HepG2 (cell line): Measurements from ENCODE around the gene BCAS3. TPM values are rescaled to one million over a fixed set of nuclear protein-coding genes. Genes with fewer than 3 reads are reported as not detected.

ENCODE experiments used
- CCAR2 ChIP-seq: fragments of 200-400 bp; formaldehyde crosslinking; optimal IDR thresholded peaks from 2 replicates; pipeline ENCODE3; 2018; ENCODE audit warnings: low read depth, mild to moderate bottlenecking, low read length, moderate library complexity
- FOXK1 ChIP-seq: sonication (generic); formaldehyde crosslinking; IDR thresholded peaks from 2 replicates; pipeline ENCODE4 v1.4.0; 2020; ENCODE audit warnings: low read depth, missing genetic modification reagents, borderline replicate concordance
- FOXK2 ChIP-seq: fragments of 450-650 bp; IDR thresholded peaks from 2 replicates; pipeline ENCODE4 v1.6.1; 2016
- GATAD2A ChIP-seq: IDR thresholded peaks from 2 replicates; pipeline ENCODE4 v1.6.1; 2016
- KDM2A ChIP-seq: sonication (generic); formaldehyde crosslinking; IDR thresholded peaks from 2 replicates; pipeline ENCODE4 v1.4.0; 2020; ENCODE audit warnings: low read depth, missing genetic modification reagents, borderline replicate concordance
- MTA3 ChIP-seq: sonication (generic); formaldehyde crosslinking; IDR thresholded peaks from 2 replicates; pipeline ENCODE4 v1.4.0; 2020; ENCODE audit warnings: missing genetic modification reagents
- NR2F2 ChIP-seq: IDR thresholded peaks from 2 replicates; pipeline ENCODE4 v1.6.1; 2012; ENCODE audit warnings: low read depth, inconsistent platforms, borderline replicate concordance
- REL ChIP-seq: sonication (generic); formaldehyde crosslinking; conservative IDR thresholded peaks from 2 replicates; pipeline ENCODE4 v1.8.0; 2022; ENCODE audit warnings: mild to moderate bottlenecking, missing genetic modification reagents, moderate library complexity
- ZFP1 ChIP-seq: IDR thresholded peaks from 2 replicates; pipeline ENCODE4 v1.6.1; 2016
- ZNF207 ChIP-seq: fragments of 450-650 bp; IDR thresholded peaks from 2 replicates; pipeline ENCODE4 v1.6.1; 2016; ENCODE audit warnings: antibody characterized with exemption, borderline replicate concordance
- ZNF235 ChIP-seq: sonication (generic); formaldehyde crosslinking; IDR thresholded peaks from 2 replicates; pipeline ENCODE4 v1.8.1; 2023; ENCODE audit warnings: mild to moderate bottlenecking, missing genetic modification reagents, borderline replicate concordance
- ZNF260 ChIP-seq: sonication (generic); formaldehyde crosslinking; IDR thresholded peaks from 2 replicates; pipeline ENCODE4 v1.4.0; 2020; ENCODE audit warnings: missing genetic modification reagents, low read depth, mild to moderate bottlenecking, borderline replicate concordance
- ZNF577 ChIP-seq: sonication (generic); formaldehyde crosslinking; IDR thresholded peaks from 2 replicates; pipeline ENCODE4 v1.4.0; 2020; ENCODE audit warnings: mild to moderate bottlenecking, low read depth, missing genetic modification reagents, borderline replicate concordance
- ZNF775 ChIP-seq: sonication (generic); formaldehyde crosslinking; IDR thresholded peaks from 2 replicates; pipeline ENCODE4 v1.4.0; 2020; ENCODE audit warnings: missing genetic modification reagents, mild to moderate bottlenecking, moderate library complexity, borderline replicate concordance
- ZNF777 ChIP-seq: sonication (generic); formaldehyde crosslinking; IDR thresholded peaks from 2 replicates; pipeline ENCODE4 v1.4.0; 2020; ENCODE audit warnings: missing genetic modification reagents
- polyA plus RNA-seq, 8 experiments: library from polyadenylated mRNA; depleted of rRNA in 3 of 8; stranded (reverse) in 7 of 8; unstranded in 1 of 8; fragments of >200 nt; fragmentation: Illumina TruSeq in 4 of 8; extraction: Trizol in 4 of 8; gene quantifications; 2 replicates each; pipeline versions ENCODE4 v1.2.1 to v1.2.3, GENCODE V29; 2011 to 2016; ENCODE audit warnings: low read depth in 4 of 8, missing spikeins in 1 of 8, mixed read lengths in 1 of 8; ENCODE audit not compliant: insufficient read depth in 1 of 8
- total RNA-seq, 5 experiments: library from RNA; depleted of rRNA; stranded (reverse); fragments of >200 nt; fragmentation: Illumina TruSeq; extraction: Trizol; gene quantifications; 2 replicates each; pipeline ENCODE4 v1.2.3, GENCODE V29; 2016; ENCODE audit warnings: low read depth in 1 of 5
- TF ChIP-seq, protein P1 (sequence below): sonication (generic); formaldehyde crosslinking; IDR thresholded peaks from 2 replicates; pipeline ENCODE4 v1.5.0; 2020; ENCODE audit warnings: mild to moderate bottlenecking, missing genetic modification reagents
- TF ChIP-seq, protein P2 (sequence below): sonication (generic); formaldehyde crosslinking; IDR thresholded peaks from 2 replicates; pipeline ENCODE4 v1.9.0; 2021; ENCODE audit warnings: missing genetic modification reagents, mild to moderate bottlenecking, borderline replicate concordance
- TF ChIP-seq, protein P3 (sequence below): sonication (generic); formaldehyde crosslinking; IDR thresholded peaks from 2 replicates; pipeline ENCODE4 v1.4.0; 2020; ENCODE audit warnings: missing genetic modification reagents
- TF ChIP-seq, protein P4 (sequence below): sonication (generic); formaldehyde crosslinking; IDR thresholded peaks from 2 replicates; pipeline ENCODE4 v1.5.0; 2020; ENCODE audit warnings: missing genetic modification reagents

The BCAS3 gene
- total and polyA plus RNA-seq, 2 of the 13 experiments (the other 11 are each of a cell fraction or from before 2014, with no cell fraction given): 10.7 to 11.2 TPM

DNA sequence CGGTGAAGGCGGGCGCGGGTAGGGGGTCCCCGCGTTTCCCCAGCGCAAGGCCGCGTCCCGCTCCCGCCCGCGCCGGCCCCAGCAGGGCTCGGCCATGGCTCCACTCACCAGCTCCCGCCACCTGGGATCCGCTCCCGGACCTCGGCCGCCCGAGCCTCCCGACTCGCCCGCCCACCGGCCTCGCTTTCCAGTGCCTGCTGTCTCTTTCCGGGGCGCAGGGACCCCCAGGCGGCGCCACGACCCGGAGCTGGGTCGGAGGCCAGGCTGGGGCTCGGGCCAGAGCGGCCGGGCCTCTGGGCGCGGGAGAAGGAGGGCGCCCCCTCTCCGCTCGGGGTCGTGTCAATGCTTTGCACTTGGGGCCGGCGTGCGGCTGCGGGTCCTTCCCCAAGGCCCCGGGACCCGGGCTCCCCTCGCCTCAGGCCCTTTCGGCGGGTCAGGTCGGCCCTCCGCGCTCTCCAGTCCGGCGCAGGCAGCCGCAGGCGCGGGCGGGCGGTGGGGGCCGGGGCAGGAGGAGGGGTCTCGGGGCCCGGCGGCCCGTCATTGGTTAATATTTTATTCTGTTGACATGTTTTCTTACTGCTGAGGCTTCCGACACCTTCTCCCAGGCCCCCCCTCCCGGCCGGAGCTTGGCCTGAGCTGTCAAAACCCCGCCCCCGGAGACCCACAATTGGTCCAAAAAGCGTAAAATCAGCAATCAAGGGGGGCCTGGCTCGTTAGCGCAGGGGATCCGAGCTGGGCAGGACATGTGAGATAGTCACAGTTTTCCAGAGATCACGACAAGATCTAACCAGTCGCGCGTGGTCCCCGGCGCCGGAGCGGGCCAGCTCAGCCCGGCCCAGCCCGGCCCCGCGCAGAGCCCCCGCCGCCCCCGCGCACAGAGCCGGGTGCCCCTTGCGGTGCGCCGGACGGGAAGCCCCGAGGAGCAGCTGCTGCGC lies 721.7 kb downstream of the BCAS3 start, which contains the start of gene TBX2 (continued):
- TF ChIP-seq ZNF775 (CRISPR knock-in tag) (no peak), NR2F2 (0 out of 2 replicates have a peak, but pooled peaks have one; percentile 18), REL (CRISPR knock-in tag) (no peak), MTA3 (CRISPR knock-in tag) (no peak), ZNF777 (CRISPR knock-in tag) (peak; percentile 69), ZNF235 (peak; percentile 76; the same call in 1 of the 2 replicates), CCAR2 (peak; percentile 18), GATAD2A (no peak), ZNF577 (no peak), ZFP1 (CRISPR knock-in tag) (no peak), FOXK2 (no peak), KDM2A (CRISPR knock-in tag) (peak; percentile 78), FOXK1 (CRISPR knock-in tag) (no peak), ZNF207 (no peak), ZNF260 (CRISPR knock-in tag) (no peak)
- TF ChIP-seq, protein P1, sequence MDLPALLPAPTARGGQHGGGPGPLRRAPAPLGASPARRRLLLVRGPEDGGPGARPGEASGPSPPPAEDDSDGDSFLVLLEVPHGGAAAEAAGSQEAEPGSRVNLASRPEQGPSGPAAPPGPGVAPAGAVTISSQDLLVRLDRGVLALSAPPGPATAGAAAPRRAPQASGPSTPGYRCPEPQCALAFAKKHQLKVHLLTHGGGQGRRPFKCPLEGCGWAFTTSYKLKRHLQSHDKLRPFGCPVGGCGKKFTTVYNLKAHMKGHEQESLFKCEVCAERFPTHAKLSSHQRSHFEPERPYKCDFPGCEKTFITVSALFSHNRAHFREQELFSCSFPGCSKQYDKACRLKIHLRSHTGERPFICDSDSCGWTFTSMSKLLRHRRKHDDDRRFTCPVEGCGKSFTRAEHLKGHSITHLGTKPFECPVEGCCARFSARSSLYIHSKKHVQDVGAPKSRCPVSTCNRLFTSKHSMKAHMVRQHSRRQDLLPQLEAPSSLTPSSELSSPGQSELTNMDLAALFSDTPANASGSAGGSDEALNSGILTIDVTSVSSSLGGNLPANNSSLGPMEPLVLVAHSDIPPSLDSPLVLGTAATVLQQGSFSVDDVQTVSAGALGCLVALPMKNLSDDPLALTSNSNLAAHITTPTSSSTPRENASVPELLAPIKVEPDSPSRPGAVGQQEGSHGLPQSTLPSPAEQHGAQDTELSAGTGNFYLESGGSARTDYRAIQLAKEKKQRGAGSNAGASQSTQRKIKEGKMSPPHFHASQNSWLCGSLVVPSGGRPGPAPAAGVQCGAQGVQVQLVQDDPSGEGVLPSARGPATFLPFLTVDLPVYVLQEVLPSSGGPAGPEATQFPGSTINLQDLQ (CRISPR knock-in tag): no peak
- TF ChIP-seq, protein P2, sequence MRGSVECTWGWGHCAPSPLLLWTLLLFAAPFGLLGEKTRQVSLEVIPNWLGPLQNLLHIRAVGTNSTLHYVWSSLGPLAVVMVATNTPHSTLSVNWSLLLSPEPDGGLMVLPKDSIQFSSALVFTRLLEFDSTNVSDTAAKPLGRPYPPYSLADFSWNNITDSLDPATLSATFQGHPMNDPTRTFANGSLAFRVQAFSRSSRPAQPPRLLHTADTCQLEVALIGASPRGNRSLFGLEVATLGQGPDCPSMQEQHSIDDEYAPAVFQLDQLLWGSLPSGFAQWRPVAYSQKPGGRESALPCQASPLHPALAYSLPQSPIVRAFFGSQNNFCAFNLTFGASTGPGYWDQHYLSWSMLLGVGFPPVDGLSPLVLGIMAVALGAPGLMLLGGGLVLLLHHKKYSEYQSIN (CRISPR knock-in tag): no peak
- TF ChIP-seq, protein P3, sequence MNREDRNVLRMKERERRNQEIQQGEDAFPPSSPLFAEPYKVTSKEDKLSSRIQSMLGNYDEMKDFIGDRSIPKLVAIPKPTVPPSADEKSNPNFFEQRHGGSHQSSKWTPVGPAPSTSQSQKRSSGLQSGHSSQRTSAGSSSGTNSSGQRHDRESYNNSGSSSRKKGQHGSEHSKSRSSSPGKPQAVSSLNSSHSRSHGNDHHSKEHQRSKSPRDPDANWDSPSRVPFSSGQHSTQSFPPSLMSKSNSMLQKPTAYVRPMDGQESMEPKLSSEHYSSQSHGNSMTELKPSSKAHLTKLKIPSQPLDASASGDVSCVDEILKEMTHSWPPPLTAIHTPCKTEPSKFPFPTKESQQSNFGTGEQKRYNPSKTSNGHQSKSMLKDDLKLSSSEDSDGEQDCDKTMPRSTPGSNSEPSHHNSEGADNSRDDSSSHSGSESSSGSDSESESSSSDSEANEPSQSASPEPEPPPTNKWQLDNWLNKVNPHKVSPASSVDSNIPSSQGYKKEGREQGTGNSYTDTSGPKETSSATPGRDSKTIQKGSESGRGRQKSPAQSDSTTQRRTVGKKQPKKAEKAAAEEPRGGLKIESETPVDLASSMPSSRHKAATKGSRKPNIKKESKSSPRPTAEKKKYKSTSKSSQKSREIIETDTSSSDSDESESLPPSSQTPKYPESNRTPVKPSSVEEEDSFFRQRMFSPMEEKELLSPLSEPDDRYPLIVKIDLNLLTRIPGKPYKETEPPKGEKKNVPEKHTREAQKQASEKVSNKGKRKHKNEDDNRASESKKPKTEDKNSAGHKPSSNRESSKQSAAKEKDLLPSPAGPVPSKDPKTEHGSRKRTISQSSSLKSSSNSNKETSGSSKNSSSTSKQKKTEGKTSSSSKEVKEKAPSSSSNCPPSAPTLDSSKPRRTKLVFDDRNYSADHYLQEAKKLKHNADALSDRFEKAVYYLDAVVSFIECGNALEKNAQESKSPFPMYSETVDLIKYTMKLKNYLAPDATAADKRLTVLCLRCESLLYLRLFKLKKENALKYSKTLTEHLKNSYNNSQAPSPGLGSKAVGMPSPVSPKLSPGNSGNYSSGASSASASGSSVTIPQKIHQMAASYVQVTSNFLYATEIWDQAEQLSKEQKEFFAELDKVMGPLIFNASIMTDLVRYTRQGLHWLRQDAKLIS: peak; percentile 76; the same call in 1 of the 2 replicates
- TF ChIP-seq, protein P4, sequence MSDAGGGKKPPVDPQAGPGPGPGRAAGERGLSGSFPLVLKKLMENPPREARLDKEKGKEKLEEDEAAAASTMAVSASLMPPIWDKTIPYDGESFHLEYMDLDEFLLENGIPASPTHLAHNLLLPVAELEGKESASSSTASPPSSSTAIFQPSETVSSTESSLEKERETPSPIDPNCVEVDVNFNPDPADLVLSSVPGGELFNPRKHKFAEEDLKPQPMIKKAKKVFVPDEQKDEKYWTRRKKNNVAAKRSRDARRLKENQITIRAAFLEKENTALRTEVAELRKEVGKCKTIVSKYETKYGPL: 0 out of 2 replicates have a peak, but pooled peaks have one; percentile 52
